Mononuclear cell (primary cell): ENCODE results near the gene SLC37A1. TPM values are rescaled to one million over a fixed set of nuclear protein-coding genes. Genes with fewer than 3 reads are reported as not detected.

ENCODE experiments used
- H3K27me3 ChIP-seq: 2 replicates; pipeline ENCODE4 v1.6.0; 2011; ENCODE audit warnings: low read length, control low read depth; ENCODE audit not compliant: insufficient read depth
- H3K4me1 ChIP-seq: 2 replicates; pipeline ENCODE4 v1.5.1; 2011; ENCODE audit warnings: mild to moderate bottlenecking, low read length, control low read depth; ENCODE audit not compliant: insufficient read depth
- H3K4me3 ChIP-seq: 2 replicates; pipeline ENCODE4 v1.5.1; 2011; ENCODE audit warnings: mild to moderate bottlenecking, low read length, moderate library complexity
- H3K9me3 ChIP-seq: 2 replicates; pipeline ENCODE4 v1.5.1; 2011; ENCODE audit warnings: low read depth, mild to moderate bottlenecking, control low read depth, low read length
- total RNA-seq: library from RNA; depleted of rRNA; stranded (reverse); fragments of >200 nt; gene quantifications from one replicate; pipeline ENCODE4 v1.2.3, GENCODE V29; 2012

SLC37A1 gene
- total RNA-seq, 1 donor, result 19.4 TPM

DNA sequence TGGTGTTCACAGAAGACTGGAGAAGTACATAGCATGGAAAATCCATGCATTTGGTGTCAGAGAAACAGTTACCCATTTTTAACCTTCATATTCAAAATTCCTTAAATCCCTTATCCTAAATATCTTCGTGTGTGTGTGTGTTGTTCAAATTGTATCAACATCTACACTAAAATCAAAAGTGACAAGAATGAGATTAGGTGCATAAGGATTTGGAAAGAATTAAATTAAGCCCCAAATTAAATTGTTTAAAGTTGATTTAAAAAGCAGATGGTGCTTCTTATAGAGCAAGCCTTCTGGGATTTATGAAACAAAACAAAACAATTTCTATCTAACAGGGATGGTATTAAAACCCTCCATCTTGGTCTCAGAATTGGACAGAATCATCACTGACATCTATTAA, 22.3 kb upstream of the SLC37A1 start:
- Histone ChIP-seq H3K4me1 (peaks cover 6% of the 10 kb centered on the region), H3K4me3 (no peak overlapping the region), H3K9me3 (no peaks in the 10 kb centered on the region), H3K27me3 (no peaks in the 10 kb centered on the region)

DNA sequence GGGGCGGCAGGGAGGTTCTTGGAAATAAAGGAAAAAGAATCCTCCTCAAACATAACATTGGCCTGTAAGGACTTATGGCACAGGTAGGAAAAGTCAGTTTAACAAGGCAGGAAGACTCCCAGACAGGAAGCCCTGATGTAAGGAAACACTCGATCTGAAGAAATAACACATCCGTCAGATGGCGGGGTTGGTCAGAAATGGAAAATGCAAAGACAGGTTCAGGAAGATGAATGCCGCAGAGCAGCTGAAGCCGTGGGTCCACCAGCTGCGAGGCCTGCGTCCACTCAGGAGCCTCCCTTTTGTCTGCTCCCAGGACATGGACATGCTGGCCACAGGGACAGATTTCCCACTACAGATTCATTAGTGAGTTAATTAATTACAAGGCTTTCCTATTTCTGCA, 21.5 kb upstream of the SLC37A1 start:
- no peaks in the 10 kb centered on the region for H3K9me3 ChIP-seq
- H3K4me3 ChIP-seq, result no peak overlapping the region
- no peaks in the 10 kb centered on the region for H3K27me3 ChIP-seq
- peaks cover 13% of the 10 kb centered on the region for H3K4me1 ChIP-seq

DNA sequence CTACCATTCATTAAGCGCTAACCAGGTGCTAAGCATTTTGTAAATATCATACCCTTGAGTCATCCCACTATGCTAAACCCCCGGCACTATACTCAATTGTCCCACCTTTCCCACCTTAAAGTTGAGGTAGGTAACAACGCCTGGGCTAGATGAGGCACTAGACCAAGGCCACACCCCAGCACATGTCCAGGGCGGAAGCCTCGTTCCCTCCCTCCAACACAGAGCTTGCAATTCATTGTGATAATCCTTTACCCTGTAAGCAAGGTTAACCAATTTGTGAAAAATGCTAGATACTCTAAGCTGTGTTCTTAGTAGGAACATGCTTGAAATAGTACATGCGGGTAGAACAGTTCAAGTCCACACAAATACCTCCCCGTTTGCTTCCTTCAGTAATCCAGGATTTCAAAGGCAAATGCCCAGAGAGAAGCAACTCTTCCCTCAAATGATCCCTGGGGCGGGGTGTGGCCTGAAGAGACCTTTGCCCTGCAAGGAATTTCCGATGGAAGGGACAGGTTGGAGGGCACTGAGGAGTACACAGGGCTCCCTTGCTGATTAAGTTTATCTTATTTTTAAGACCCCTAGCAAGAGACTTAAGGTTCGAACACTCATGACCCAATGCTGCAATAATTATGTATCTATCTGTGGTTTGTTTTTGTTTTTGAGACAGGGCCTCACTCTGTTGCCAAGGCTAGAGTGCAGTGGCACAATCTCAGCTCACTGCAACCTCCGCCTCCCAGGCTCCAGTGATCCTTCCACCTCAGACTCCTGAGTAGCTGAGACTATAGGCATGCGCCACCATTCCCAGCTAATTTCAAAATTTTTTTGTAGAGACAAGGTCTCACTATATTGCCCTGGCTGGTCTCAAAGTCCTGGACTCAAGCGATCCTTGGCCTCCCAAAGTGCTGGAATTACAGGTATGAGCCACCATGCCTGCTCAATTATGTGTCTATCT, 20.3 kb upstream of the SLC37A1 start:
- Histone ChIP-seq H3K9me3 (no peaks in the 10 kb centered on the region), H3K4me3 (no peak overlapping the region), H3K4me1 (peaks cover 13% of the 10 kb centered on the region), H3K27me3 (no peaks in the 10 kb centered on the region)

DNA sequence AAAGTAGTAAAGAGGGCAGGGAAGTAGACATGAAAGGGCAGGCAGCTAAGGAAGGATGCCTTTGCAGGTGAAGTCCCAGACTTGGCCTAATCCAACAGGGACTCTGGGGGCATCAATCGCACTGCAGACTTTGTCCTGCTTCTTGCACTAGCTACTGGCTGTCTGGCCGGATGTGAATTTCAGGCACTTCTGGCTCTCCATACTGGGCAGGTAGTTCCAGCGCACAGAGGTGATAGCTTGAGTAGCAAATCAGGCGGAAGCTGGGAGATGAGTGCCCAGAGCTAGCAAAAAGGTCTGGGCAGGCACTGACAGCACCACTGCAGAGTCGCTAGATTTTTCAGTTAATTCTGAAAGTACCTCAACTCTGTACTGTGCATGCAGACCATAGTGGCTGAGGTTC, 18.6 kb upstream of the SLC37A1 start:
- Histone ChIP-seq H3K4me1 (peaks cover 13% of the 10 kb centered on the region), H3K9me3 (no peaks in the 10 kb centered on the region), H3K27me3 (no peaks in the 10 kb centered on the region), H3K4me3 (no peak overlapping the region)

DNA sequence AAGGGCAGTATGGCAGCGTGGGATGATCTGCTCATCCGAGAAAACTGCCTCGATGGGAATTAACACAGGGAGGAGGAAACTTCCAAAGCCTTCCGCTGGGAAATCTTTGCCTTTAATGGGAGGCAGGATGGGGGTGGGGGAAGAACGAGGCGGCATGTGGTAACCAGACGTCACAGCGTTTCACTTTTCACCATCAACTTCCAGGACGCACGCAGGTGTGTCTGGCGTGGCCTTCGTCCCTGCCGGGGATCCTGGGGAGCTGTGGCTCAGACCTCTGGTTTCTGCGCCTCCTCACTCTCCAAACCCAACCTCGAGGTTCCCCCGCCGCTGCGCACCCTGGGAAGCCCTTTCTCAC, 17.9 kb upstream of the SLC37A1 start:
- H3K4me1 ChIP-seq, result peaks cover 13% of the 10 kb centered on the region
- H3K9me3 ChIP-seq, result no peaks in the 10 kb centered on the region
- H3K27me3 ChIP-seq, result no peaks in the 10 kb centered on the region
- peak overlapping the region; percentile 53 for H3K4me3 ChIP-seq

DNA sequence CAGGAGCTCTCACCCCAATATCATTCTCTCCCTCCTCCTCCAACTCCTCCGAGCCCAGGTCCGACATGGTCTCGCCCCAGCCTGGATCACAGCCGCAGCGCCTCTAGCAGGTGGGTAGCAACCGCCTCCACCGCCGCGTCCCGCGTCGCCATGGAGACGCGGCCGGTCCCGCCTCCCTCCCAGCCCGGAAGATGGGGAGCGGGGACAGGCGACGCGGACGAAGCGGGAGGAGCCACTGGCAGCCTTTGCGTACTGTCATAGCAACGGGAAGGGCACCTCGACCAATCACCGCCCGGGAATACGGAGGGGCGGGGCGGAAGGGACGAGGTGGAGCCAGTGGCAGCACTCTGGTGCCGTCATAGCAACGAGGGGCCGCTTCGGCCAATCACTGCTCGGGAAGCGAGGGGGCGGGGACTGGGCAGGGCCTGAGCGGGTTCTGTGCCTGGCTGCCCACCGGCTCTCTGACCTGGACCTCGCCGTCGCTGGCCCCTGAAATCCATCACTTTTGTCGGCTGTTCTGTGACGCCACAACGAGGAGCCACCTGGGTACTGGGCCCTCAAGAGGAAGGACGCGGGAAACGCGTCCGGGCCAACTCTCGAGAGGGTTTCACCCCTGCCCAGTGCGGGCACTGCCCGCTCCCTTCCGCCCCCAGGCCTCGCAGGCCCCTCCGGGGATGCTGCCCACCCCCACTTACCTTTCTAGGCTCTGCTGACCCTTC, 17.4 kb upstream of the SLC37A1 start, which contains the start of gene RSPH1:
TSS of gene RSPH1 (minus strand) at position 105 of the 719 bp plus-strand sequence. CDS start at position 67, 38 bp downstream.
- no peaks in the 10 kb centered on the region for H3K9me3 ChIP-seq
- no peaks in the 10 kb centered on the region for H3K27me3 ChIP-seq
- peak within 1 kb of the TSS; percentile 53 for H3K4me3 ChIP-seq
- H3K4me1 ChIP-seq, result peaks cover 13% of the 10 kb centered on the region

DNA sequence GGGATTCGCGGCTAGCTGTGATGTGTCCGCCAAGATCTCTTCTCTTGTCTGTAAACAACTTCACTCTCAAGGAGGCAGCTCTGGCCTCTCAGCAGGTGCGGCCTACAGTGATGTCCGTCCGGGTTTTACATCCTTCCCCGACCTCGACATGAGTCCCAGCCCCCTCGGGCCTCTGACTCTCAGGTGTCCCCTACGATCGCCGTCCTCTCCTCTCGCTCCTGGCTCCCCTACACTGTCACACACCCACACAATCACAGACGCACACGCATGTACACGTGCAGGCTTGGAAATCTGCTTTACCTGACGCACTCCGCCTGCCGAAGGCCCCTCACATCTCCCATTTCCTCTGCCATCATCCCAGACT, 16.8 kb upstream of the SLC37A1 start:
- H3K4me1 ChIP-seq, result peaks cover 13% of the 10 kb centered on the region
- H3K9me3 ChIP-seq, result no peaks in the 10 kb centered on the region
- no peaks in the 10 kb centered on the region for H3K27me3 ChIP-seq
- H3K4me3 ChIP-seq, result peak overlapping the region; percentile 53

DNA sequence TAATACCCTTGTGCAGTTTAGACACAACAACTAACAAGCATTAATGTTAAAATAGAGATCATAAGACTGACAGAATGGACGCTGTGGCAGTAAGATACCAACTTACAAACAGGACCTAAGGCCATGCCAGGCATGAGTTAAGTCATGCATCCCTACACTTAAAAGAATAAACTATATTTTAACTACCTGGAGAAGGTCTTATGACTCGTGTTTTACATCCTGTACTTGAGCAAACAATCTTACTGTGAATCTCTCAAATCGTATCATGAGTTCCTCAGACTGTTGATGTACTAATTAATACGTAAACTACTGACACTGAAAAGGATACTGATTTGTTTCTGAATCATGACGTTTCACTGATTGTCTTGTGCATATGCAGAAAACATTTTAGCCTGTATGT, 15.6 kb upstream of the SLC37A1 start:
- no peaks in the 10 kb centered on the region for H3K27me3 ChIP-seq
- H3K4me3 ChIP-seq, result no peak overlapping the region
- no peaks in the 10 kb centered on the region for H3K9me3 ChIP-seq
- peaks cover 13% of the 10 kb centered on the region for H3K4me1 ChIP-seq

DNA sequence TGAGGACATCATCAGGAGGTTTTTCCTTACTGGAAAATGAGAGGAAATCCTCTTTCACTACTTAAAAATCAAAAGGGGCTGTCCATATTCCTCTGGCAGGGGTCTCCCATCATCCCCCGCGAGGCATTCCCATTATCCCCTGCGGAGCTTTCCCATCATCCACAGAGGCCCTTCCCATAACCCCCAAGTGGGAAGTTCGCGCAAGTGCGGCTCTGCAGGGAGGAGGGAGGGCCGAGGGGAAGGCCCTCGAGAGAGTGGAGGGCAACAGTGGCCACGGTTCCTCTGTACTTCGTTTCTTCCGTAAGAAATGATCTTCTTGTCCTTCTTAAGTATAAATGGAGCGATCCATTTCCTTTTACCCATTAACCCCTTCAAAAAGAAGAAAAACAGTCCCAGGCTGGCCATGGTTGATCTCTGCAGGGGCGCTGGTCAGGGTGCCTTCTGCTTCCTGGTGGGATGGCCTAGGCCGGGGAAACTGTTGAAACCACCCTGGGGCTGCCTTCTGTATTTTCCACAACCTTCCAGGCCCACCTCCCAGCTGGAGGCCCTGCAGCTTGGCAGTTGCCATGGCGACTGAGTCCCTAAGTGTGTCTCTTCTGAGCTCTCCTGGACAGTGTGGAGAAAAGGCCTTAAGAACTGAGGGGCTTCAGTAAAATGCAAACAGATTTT, 14.1 kb upstream of the SLC37A1 start:
- H3K4me1 ChIP-seq, result peaks cover 21% of the 10 kb centered on the region
- H3K4me3 ChIP-seq, result no peak overlapping the region
- H3K27me3 ChIP-seq, result no peaks in the 10 kb centered on the region
- H3K9me3 ChIP-seq, result no peaks in the 10 kb centered on the region

DNA sequence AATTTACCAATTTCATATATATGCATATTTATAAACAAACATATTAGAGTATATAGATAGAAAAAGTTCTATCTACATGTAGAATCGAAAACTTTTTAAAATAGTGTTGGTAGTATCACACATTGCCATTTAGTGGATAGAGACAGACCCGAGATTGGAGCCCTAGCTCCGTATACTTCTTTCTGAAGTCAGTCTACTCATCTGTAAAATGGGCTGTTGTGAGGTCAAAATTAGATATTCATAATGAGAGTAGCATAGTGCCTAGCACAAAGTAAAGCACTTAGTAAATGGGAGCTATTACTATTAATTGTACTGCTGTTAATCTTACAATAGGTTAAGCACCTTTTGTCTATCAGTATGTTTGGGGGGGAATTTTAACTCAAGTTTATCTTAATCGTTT, 13.4 kb upstream of the SLC37A1 start:
- Histone ChIP-seq H3K4me3 (no peak overlapping the region), H3K27me3 (no peaks in the 10 kb centered on the region), H3K4me1 (peaks cover 26% of the 10 kb centered on the region), H3K9me3 (no peaks in the 10 kb centered on the region)

DNA sequence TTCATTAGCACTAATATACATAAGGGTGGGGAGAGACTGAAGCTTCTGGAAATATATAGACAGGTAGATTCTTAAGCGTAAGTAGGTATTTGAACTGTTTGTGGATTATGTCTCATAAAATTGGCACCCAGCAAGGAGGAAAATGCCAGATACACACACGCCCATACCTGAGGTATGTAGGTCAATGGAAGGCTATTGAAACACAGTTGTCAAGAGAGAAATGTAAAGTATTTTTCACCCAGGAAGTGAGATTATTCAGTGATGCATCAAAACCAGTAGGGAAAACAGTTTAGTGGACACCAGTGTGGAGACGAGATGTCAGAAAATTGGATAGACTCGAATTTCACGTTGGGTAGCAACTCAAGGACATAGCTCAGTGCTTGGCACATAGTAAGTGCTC, 12.9 kb upstream of the SLC37A1 start:
- no peaks in the 10 kb centered on the region for H3K9me3 ChIP-seq
- no peaks in the 10 kb centered on the region for H3K27me3 ChIP-seq
- H3K4me1 ChIP-seq, result peaks cover 23% of the 10 kb centered on the region
- no peak overlapping the region for H3K4me3 ChIP-seq

DNA sequence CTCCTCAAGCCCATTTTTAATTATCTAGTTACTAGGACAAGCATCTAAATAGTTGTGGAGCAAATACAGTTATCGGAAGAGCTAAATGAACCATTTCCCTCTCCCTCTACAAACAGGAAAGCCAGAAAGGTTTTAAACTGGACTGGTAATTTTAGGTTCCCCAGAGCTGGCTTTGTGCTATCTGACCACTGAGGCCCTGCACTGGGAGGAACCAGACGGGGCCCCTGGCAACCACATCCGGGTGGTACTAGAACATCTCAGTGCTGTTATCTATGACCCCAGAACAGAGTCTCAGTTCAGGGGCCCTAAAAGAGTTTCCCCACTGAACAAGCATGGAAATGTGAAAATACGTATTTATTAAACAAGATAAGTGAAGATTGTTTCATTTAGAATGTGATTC, 9.9 kb upstream of the SLC37A1 start:
- Histone ChIP-seq H3K9me3 (no peaks in the 10 kb centered on the region), H3K4me1 (peaks cover 14% of the 10 kb centered on the region), H3K4me3 (no peak overlapping the region), H3K27me3 (no peaks in the 10 kb centered on the region)

DNA sequence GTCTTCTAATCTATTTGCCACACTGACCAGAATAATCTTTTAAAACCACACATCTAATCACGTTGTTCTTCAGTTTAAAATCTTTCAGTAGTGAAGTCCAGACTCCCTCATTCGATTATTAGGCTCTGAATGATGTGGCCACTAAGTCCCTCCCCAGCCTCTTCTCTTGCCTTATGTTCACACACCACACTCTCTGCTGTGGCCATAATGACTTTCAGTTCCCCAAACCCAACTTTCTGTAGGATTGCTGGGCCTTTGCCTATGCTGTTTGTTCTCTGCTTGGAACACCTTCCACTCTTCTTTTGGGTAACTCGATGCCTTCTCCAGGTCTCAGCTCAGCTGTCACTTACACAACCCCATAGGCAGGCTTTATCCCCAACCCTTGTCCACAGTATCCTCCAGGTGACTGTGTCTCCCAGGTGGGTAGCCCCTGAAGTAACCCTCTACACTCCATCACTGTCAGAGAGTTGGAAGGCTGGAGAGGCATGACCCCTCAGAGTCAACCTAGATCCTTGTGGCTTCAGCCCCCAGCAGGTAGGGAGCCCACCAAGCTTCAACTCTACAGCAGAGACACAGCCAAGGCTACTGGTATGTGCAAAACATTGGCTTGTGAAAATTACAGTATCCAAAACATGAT, 8.4 kb upstream of the SLC37A1 start:
- Histone ChIP-seq H3K4me3 (no peak overlapping the region), H3K27me3 (no peaks in the 10 kb centered on the region), H3K9me3 (no peaks in the 10 kb centered on the region), H3K4me1 (peaks cover 14% of the 10 kb centered on the region)

DNA sequence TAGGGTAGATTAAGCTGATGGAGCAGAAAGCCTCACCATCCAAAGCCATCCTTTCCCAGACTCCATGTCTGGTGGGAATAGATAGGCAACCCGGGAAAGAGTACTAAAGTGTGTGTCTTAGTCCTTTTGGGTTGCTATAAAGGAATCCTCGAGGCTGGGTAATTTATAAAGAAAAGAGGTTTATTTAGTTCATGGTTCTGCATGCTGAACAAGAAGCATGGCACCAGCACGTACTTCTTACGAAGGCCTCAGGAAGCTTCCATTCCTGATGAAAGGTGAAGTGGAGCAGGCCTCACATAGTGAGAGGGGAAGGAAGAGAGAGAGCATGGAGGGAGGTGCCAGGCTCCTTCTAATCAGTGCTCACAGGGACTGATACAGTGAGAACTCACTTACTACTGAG, 6.2 kb upstream of the SLC37A1 start:
- no peak overlapping the region for H3K4me3 ChIP-seq
- no peaks in the 10 kb centered on the region for H3K27me3 ChIP-seq
- no peaks in the 10 kb centered on the region for H3K9me3 ChIP-seq
- H3K4me1 ChIP-seq, result peaks cover 14% of the 10 kb centered on the region

DNA sequence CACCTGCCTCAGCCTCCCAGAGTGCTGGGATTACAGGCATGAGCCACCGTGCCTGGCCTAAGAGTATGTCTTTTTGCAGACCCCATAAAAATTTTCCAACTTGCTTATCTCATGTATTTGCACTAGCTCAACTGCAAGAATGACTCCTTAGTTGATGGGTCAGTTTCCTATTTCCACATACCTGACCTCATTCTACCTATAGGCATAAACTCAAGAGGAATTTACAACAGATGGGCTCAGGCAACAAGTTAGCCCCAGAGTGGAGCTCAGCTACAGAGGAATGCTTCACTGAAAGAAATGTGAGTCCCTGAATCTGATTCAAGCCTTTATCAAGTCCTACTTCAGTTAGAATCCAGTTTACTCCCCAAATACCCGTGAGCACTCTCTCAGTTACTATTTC, 5.3 kb upstream of the SLC37A1 start:
- H3K9me3 ChIP-seq, result no peaks in the 10 kb centered on the region
- peaks cover 16% of the 10 kb centered on the region for H3K4me1 ChIP-seq
- H3K27me3 ChIP-seq, result no peaks in the 10 kb centered on the region
- H3K4me3 ChIP-seq, result no peak overlapping the region
